Measurements from ENCODE around the gene CAMTA1.

Gene CAMTA1

DNA sequence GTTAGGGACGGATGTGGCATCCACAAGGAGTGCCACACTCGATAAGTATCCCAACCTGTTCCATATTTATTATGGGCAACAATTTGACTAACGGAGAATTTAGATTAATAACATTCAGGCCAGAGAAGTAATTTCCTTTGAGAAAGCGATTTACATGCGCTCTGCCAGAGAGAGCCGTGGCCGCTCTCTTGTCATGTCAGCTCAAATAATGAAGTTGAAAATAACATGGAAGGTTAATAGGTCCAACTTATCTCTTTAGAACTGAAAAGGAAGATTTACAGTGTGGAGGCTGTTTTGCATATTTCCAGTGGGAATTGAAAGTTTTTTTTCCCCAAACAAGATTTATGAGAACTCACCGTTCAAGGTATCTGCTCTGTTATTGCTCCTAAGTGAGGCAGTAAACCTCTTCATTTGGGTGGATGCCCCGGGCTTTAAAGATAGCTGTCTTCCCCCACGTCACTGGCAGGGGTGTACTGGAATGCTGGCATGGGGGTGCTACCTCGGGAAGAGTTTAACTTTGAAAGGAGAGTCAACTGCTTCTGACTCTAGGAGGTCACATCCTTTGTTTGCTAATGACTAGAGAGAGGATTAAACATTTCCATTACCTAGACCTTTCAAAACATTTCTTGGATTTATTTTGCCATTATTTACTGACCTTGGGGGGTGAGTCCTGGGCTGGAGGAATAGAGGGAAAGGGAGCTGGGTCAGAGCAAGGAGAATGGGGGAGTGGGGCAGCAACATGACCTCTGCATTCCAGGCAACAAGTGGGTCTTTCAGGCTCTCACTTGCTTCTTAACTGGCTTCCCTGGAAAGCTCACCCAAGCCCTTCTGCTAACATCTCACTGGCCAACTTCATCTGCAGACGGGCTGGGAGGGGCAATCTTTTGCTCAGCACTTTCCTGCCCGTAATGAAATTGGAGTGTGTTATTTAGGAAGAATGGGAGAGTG is 204.2 kb downstream of the CAMTA1 start:
- no peak overlapping the region for H3K4me3 ChIP-seq (ENCODE audit: control insufficient read depth, low read depth, low read length)
- no peak for DNase-seq (ENCODE audit: low read depth)
- TF ChIP-seq CTCF (IDR thresholded peaks at IDR 0.05; ENCODE audit: control insufficient read depth, insufficient read depth, low read depth, low read length, missing control alignments): no peak

GRCh38 chr1:6991266-6991665 is 206.0 kb downstream of the CAMTA1 start:
- H3K4me3 ChIP-seq (ENCODE audit: control insufficient read depth, low read depth, low read length): no peak overlapping the region
- DNase-seq (ENCODE audit: low read depth): no peak
- no peak for TF ChIP-seq CTCF (IDR thresholded peaks at IDR 0.05; ENCODE audit: control insufficient read depth, insufficient read depth, low read depth, low read length, missing control alignments)

DNA sequence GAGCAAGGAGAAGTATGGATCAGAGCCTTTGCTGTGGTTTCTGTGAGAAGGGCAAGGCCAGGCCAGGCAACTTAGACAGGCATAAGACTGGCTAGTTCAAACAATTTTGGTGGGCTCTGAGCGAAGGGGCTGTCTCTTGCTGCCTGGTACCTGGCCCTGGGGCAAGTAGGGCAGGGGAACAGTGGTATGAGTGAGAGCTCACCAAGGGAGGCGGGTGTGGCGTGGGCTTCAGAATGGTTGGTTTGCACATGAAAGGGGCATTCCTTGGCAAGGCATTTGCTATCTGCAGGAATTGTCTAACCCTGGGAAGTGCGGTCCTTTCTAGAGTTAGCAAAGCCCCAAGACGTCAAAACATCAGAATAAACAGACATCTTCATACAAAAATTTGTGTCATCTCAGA is 210.5 kb downstream of the CAMTA1 start:
- H3K4me3 ChIP-seq (ENCODE audit: control insufficient read depth, low read depth, low read length): no peak overlapping the region
- no peak for DNase-seq (ENCODE audit: low read depth)
- no peak for TF ChIP-seq CTCF (IDR thresholded peaks at IDR 0.05; ENCODE audit: control insufficient read depth, insufficient read depth, low read depth, low read length, missing control alignments)

GRCh38 chr1:6996371-6996770 is 211.1 kb downstream of the CAMTA1 start:
- no peak for DNase-seq (ENCODE audit: low read depth)
- H3K4me3 ChIP-seq (ENCODE audit: control insufficient read depth, low read depth, low read length): no peak overlapping the region
- TF ChIP-seq CTCF (IDR thresholded peaks at IDR 0.05; ENCODE audit: control insufficient read depth, insufficient read depth, low read depth, low read length, missing control alignments): no peak

GRCh38 chr1:6996866-6997265 is 211.6 kb downstream of the CAMTA1 start:
- H3K4me3 ChIP-seq (ENCODE audit: control insufficient read depth, low read depth, low read length): no peak overlapping the region
- DNase-seq (ENCODE audit: low read depth): no peak
- no peak for TF ChIP-seq CTCF (IDR thresholded peaks at IDR 0.05; ENCODE audit: control insufficient read depth, insufficient read depth, low read depth, low read length, missing control alignments)

- H3K4me3 ChIP-seq (ENCODE audit: control insufficient read depth, low read depth, low read length): no peak overlapping the region
- no peak for TF ChIP-seq CTCF (IDR thresholded peaks at IDR 0.05; ENCODE audit: control insufficient read depth, insufficient read depth, low read depth, low read length, missing control alignments)
- DNase-seq (ENCODE audit: low read depth): no peak
Measured at GRCh38 chr1:6998267-6998666, 213.0 kb downstream of the CAMTA1 start.

All from AG09309 (cell line).